C4-2B (cell line): ENCODE results near the gene CPSF4L.

ENCODE experiments used
- ZFX ChIP-seq: fragments of 450-650 bp; IDR thresholded peaks from 2 replicates; pipeline ENCODE4 v1.6.1; 2017
- TF ChIP-seq, protein P1 (sequence below): fragments of 450-650 bp; conservative IDR thresholded peaks from 2 replicates; pipeline ENCODE4 v1.5.1; 2017; ENCODE audit warnings: mild to moderate bottlenecking

DNA sequence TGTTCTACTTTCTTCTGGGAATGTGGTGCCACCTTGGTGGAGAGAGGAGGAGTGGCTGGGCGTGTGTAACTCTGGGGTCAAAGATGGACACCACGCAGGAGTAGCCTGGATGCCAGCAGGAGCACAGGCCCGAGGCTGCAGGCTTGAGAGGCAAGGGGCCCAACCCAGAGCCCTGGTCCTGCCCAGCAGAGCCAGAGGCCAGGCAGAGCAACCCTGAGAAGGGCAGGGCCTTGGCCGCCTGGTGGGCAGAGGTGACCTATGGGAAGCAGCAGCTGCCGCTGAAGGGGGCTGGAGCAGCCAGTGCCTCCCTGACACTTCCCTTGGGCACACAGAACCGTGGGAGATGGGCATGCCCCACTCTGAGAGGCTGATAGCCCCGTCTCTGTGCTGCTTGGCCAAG, 18.0 kb upstream of the CPSF4L start:
- TF ChIP-seq, protein P1, sequence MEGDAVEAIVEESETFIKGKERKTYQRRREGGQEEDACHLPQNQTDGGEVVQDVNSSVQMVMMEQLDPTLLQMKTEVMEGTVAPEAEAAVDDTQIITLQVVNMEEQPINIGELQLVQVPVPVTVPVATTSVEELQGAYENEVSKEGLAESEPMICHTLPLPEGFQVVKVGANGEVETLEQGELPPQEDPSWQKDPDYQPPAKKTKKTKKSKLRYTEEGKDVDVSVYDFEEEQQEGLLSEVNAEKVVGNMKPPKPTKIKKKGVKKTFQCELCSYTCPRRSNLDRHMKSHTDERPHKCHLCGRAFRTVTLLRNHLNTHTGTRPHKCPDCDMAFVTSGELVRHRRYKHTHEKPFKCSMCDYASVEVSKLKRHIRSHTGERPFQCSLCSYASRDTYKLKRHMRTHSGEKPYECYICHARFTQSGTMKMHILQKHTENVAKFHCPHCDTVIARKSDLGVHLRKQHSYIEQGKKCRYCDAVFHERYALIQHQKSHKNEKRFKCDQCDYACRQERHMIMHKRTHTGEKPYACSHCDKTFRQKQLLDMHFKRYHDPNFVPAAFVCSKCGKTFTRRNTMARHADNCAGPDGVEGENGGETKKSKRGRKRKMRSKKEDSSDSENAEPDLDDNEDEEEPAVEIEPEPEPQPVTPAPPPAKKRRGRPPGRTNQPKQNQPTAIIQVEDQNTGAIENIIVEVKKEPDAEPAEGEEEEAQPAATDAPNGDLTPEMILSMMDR: no peak
- TF ChIP-seq ZFX: no peak
